ENCODE measurements around the gene NDUFB5.

Gene NDUFB5

GRCh38 chr3:179580992-179581391, 23.6 kb upstream of the NDUFB5 start:
- no peak for DNase-seq (ENCODE audit: extremely low read depth, low read depth)
- no peak for TF ChIP-seq CTCF (IDR thresholded peaks at IDR 0.05; ENCODE audit: low read depth, low read length)

DNA sequence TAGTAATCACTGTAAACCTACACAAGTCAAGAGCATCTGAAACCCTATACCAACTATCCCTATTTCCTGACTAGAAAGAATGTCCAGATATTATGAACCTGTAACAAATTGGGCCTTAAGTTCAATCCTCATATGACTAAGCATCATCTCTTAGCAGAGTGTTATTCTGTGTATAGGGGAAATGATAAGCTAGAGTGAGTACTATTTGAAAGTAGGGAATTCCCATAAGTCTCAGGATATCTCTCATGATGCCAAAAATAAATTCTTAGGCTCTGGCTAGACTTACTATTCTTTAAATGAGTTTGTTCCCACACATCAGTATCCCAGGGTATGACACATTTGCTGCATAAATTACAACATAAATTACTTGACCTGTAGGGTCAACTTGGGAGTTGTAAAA, 15.5 kb upstream of the NDUFB5 start:
- no peak for TF ChIP-seq CTCF (IDR thresholded peaks at IDR 0.05; ENCODE audit: low read depth, low read length)
- no peak for DNase-seq (ENCODE audit: extremely low read depth, low read depth)

- no peak for DNase-seq (ENCODE audit: extremely low read depth, low read depth)
- no peak for TF ChIP-seq CTCF (IDR thresholded peaks at IDR 0.05; ENCODE audit: low read depth, low read length)
Observed at GRCh38 chr3:179590669-179591068, 13.9 kb upstream of the NDUFB5 start.

DNA sequence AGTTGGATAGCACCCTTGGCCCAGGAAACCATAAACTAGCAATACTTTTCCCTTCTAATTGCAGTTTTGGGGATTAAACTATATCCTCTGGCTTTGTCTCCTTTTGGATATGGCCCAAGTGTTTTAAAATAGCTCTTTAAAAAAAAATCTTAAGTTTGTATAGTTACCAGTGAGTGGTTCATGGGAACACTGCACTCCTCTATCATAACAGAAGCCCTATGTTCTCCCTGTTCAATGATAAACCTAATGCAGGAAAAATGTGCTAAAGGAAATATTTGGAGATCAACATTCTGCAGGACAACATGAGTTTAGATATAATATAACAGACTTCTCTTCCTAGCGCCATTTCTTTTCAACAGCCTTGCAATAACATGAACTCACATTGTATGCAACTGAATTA, 13.3 kb upstream of the NDUFB5 start:
- no peak for TF ChIP-seq CTCF (IDR thresholded peaks at IDR 0.05; ENCODE audit: low read depth, low read length)

GRCh38 chr3:179599531-179599930, 5.1 kb upstream of the NDUFB5 start:
- DNase-seq (ENCODE audit: extremely low read depth, low read depth) = no peak
- no peak for TF ChIP-seq CTCF (IDR thresholded peaks at IDR 0.05; ENCODE audit: low read depth, low read length)

More for the DNA sequence above, 13.3 kb upstream of the NDUFB5 start:
- DNase-seq (ENCODE audit: extremely low read depth, low read depth) = no peak

DNA sequence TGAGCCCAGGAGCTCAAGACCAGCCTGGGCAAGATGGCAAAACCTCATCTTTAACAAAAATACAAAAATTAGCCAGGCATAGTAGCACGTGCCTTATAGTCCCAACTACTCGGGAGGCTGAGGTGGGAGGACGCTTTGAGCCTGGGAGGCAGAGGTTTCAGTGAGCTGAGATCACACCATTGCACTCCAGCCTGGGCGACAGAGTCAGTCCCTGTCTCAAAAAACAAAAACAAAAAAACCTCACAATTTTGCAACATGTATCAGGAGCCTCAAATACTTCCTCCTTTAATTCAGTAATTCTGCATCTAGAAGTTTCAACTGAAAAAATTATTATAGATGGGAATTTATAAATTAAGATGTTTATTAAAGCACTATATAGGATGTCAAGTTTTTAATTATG, 1.3 kb upstream of the NDUFB5 start:
- no peak for DNase-seq (ENCODE audit: extremely low read depth, low read depth)
- no peak for TF ChIP-seq CTCF (IDR thresholded peaks at IDR 0.05; ENCODE audit: low read depth, low read length)

- no peak for TF ChIP-seq CTCF (IDR thresholded peaks at IDR 0.05; ENCODE audit: low read depth, low read length)
- DNase-seq (ENCODE audit: extremely low read depth, low read depth) = no peak
Observed at GRCh38 chr3:179603831-179604230, 763 bp upstream of the NDUFB5 start.
